ENCODE measurements around the gene SFT2D3.

The SFT2D3 gene

DNA sequence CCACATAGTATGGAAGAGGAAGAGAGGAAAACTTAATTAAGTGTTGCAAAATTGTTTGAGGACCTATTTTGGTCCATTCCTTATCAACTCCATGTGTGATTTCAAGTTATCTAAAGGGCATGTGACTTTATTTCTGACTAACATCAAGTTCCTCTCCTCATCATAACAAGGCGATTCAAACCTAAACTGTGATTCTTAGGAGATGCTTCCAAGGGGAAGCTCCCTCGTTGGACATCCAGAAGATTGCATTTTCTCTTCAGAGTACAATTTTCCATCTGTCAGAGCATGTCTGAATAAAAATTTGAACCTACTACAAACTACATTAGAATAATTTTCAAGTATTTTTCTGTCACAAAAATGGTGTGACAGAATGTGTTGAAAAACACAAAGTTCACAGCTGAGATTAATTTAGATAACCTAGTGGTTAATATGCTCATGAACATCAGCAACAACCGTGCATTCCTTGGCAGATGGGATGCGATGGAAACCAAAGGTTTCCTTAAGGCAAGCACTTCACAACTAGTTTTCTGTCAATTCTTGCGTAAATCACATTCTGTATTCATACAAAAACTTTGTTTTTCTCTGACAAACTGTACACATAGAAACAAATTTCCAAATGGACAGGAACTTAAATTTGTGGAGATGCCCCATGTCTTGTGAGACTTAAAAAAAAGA lies 4.2 kb downstream of the SFT2D3 start:
- peaks cover 15 to 30% of the 10 kb centered on the region in 2 donors for H3K4me1 ChIP-seq (ENCODE audit: control insufficient read depth in 1 of 2, insufficient read depth in 2 of 2, low read length in 2 of 2)
- peaks cover 26 to 35% of the 10 kb centered on the region in 2 donors for H3K36me3 ChIP-seq (ENCODE audit: control insufficient read depth in 1 of 2, insufficient read depth in 2 of 2, low read length in 2 of 2)
- H3K27ac ChIP-seq (ENCODE audit: low read length), result no peak overlapping the region

DNA sequence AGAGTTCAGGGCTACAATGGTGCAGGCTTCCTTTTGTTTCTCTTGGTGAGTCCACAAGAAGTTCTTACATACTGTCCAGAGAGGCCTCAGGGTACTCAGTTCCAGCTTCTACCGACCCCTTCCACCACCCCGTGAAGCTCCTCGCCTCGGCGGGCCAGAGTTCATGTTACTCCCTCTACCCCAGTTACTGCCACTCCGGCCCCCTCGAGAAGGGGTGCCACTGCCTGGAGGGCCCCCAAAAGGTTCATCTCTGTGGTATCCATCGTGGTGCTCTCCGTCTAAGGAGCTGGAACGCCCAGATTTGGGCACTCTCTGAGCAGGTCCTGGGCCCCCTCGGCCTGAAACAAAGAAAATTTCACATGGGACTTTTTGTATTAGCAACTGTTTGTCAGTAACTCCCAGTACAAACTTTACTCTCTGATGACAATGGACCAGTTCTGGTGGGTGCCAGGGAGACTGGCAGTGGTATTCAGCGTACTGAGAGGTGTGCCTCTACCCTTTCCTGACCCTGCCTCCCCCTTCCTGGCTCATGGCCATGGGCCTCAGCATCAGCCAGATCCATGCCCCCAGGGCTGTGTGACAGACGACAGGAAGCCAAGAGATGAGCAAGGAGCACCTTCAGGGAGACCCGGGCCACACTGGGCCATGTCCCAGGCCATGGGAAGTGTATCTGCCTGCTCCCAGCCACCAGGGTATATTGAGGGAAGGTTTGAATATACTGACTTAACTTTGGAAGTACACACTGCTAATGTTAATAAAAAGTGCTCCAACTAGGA lies 5.1 kb downstream of the SFT2D3 start:
- Histone ChIP-seq H3K27me3 (ENCODE audit: low read depth, low read length) (no peaks in the 10 kb centered on the region), H3K4me1 (ENCODE audit: control insufficient read depth in 1 of 2, insufficient read depth in 2 of 2, low read length in 2 of 2) (peaks cover 12 to 27% of the 10 kb centered on the region in 2 donors), H3K4me3 (ENCODE audit: low read depth in 1 of 2, low read length in 2 of 2) (no peak overlapping the region), H3K9me3 (ENCODE audit: control insufficient read depth in 1 of 2, low read length in 2 of 2) (no peaks in the 10 kb centered on the region), H3K36me3 (ENCODE audit: control insufficient read depth in 1 of 2, insufficient read depth in 2 of 2, low read length in 2 of 2) (peaks cover 26 to 35% of the 10 kb centered on the region in 2 donors), H3K27ac (ENCODE audit: low read length) (no peak overlapping the region)

More for the DNA sequence above, 4.2 kb downstream of the SFT2D3 start:
- H3K27me3 ChIP-seq (ENCODE audit: low read depth, low read length), result no peaks in the 10 kb centered on the region
- no peak overlapping the region for H3K4me3 ChIP-seq (ENCODE audit: low read depth in 1 of 2, low read length in 2 of 2)
- H3K9me3 ChIP-seq (ENCODE audit: control insufficient read depth in 1 of 2, low read length in 2 of 2), result no peaks in the 10 kb centered on the region

DNA sequence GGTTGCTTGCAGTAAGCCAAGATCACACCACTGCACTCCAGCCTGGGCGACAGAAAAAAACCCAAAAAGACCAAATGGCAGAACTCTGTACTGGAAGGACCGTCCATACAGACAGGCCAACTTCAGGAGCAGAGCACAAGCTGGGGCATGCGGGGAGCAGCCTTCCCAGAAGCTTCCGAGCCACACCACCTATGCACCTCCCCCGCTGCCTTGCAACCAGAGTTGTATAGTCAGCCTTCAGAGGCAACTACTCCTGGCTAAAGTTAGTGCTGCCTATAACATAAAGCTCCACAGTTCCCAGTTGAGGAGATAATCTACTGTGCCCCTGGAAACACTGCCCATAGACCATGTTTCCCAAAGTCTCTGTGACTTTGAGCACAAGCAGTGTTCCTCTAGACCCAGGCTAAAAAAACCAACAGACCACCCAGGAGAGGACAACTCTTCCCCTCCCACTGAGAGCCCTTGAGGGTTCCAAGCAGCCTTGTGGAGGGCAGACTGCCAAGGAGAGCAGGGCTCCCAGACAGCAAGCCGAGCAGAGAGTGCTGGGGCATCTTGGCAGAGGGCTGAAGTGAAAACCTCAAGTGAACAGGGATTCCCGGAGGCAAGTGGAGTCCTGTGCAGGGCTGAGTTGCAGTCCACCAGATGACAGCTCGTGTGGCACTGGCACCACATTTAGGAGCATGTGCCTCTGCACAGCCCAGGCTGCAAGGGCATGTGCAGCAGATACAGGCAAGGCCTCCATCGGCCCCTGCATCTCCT lies 6.8 kb downstream of the SFT2D3 start:
- Histone ChIP-seq H3K4me1 (ENCODE audit: control insufficient read depth in 1 of 2, insufficient read depth in 2 of 2, low read length in 2 of 2) (peaks cover 6 to 18% of the 10 kb centered on the region in 2 donors), H3K4me3 (ENCODE audit: low read depth in 1 of 2, low read length in 2 of 2) (no peak overlapping the region), H3K9me3 (ENCODE audit: control insufficient read depth in 1 of 2, low read length in 2 of 2) (no peaks in the 10 kb centered on the region), H3K27me3 (ENCODE audit: low read depth, low read length) (no peaks in the 10 kb centered on the region), H3K36me3 (ENCODE audit: control insufficient read depth in 1 of 2, insufficient read depth in 2 of 2, low read length in 2 of 2) (peaks cover 26 to 35% of the 10 kb centered on the region in 2 donors), H3K27ac (ENCODE audit: low read length) (no peak overlapping the region)

DNA sequence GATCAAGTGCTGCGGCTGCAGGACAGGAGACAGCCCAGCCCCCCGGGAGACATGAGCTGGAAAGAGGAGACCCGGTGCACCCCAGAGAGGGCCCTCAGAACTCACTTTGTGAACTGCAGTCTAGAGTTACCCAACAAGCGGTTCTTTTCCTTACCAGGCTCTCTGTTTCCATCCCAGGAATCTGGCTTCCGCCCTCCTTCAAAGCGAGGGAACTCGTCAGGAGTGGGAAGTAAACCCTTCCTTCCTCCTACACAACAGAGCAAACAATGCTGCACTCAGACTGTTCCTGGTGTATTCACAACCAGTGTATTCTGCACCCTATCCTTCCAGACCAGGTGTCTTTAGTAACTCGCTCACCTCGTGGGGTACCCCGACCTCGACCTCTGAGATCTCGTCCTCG lies 8.0 kb downstream of the SFT2D3 start:
- Histone ChIP-seq H3K27ac (ENCODE audit: low read length) (no peak overlapping the region), H3K36me3 (ENCODE audit: control insufficient read depth in 1 of 2, insufficient read depth in 2 of 2, low read length in 2 of 2) (peaks cover 35 to 38% of the 10 kb centered on the region in 2 donors), H3K9me3 (ENCODE audit: control insufficient read depth in 1 of 2, low read length in 2 of 2) (no peaks in the 10 kb centered on the region), H3K4me3 (ENCODE audit: low read depth in 1 of 2, low read length in 2 of 2) (no peak overlapping the region), H3K27me3 (ENCODE audit: low read depth, low read length) (no peaks in the 10 kb centered on the region), H3K4me1 (ENCODE audit: control insufficient read depth in 1 of 2, insufficient read depth in 2 of 2, low read length in 2 of 2) (peaks cover 4 to 9% of the 10 kb centered on the region in 2 donors)

DNA sequence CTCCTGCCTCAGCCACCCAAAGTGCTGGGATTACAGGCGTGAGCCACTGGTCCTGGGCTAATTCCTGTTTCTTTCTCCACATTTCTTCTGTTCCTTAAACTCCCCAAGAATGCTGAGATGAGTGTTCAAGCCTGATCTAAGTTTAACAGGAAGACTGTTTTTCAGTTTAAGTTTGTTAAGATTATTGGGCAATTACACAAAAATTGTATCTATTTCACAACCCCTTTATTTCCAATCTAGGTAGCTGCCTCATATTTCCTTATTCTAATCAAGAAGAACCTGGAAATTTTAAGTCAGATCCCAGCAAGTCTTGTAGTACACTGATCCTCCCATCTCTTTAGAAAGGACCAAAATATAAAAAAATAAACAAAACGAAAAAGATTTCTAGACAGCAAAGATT lies 11.7 kb downstream of the SFT2D3 start:
- no peaks in the 10 kb centered on the region for H3K27me3 ChIP-seq (ENCODE audit: low read depth, low read length)
- no peaks in the 10 kb centered on the region for H3K9me3 ChIP-seq (ENCODE audit: control insufficient read depth in 1 of 2, low read length in 2 of 2)
- no peak overlapping the region for H3K27ac ChIP-seq (ENCODE audit: low read length)
- H3K4me1 ChIP-seq (ENCODE audit: control insufficient read depth in 1 of 2, insufficient read depth in 2 of 2, low read length in 2 of 2), result peaks cover 3 to 7% of the 10 kb centered on the region in 2 donors
- H3K4me3 ChIP-seq (ENCODE audit: low read depth in 1 of 2, low read length in 2 of 2), result no peak overlapping the region
- H3K36me3 ChIP-seq (ENCODE audit: control insufficient read depth in 1 of 2, insufficient read depth in 2 of 2, low read length in 2 of 2), result peaks cover 17 to 47% of the 10 kb centered on the region in 2 donors

DNA sequence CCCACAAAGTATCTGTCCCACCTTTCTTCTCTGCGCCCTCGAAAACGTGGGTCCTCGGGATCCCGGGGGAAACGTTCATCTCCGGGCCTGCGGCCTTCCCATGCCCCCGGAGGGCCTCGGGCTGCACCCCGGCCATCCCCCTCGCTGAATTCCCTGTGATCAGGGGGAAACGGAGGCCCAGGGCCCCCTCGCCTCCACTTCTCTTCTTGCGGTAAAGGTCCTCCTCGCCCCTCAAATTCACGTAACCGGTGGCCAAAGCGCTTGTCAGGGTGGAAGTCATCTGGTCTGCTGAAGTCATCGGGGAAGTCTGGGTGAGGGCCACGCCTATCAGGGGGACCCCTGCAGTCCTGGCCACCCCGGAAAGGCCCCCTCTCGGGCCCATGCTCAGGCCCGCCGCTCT lies 12.3 kb downstream of the SFT2D3 start:
- H3K9me3 ChIP-seq (ENCODE audit: control insufficient read depth in 1 of 2, low read length in 2 of 2), result no peaks in the 10 kb centered on the region
- H3K4me3 ChIP-seq (ENCODE audit: low read depth in 1 of 2, low read length in 2 of 2), result no peak overlapping the region
- peaks cover 15 to 44% of the 10 kb centered on the region in 2 donors for H3K36me3 ChIP-seq (ENCODE audit: control insufficient read depth in 1 of 2, insufficient read depth in 2 of 2, low read length in 2 of 2)
- no peak overlapping the region for H3K27ac ChIP-seq (ENCODE audit: low read length)
- peaks cover 0 to under 1% of the 10 kb centered on the region in 2 donors for H3K4me1 ChIP-seq (ENCODE audit: control insufficient read depth in 1 of 2, insufficient read depth in 2 of 2, low read length in 2 of 2)
- H3K27me3 ChIP-seq (ENCODE audit: low read depth, low read length), result no peaks in the 10 kb centered on the region

DNA sequence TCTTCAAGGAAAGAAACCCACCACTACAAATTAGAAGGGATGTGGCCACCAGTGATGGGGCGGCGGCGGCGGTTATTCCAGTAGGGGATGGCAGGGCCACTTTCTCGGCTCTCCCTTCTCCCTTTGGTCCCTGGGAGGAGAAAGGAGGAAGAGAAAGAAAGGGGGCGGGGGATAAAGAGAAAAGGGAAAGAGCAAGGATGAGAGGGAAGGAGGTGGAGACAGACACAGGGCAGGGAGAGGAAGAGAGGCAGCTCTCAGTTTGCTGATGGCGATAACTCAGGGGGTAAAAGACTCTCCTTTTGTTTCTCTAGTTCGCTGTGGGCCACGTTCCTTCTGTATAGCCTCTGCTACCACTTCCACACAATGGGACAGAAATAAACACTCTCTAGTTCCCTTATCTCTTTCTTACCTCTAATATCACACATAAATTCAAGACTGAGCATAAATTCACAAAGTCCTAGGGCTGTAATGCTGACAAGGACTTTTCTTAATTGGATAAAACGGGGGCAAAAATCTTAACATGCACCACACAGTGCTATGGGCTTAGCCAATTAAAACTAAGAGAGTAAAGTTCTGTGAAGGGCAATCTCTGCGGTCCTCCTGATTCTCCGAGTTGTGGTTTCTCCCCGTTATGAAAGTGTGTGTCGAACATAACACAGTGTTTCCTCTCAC lies 14.6 kb downstream of the SFT2D3 start:
- Histone ChIP-seq H3K36me3 (ENCODE audit: control insufficient read depth in 1 of 2, insufficient read depth in 2 of 2, low read length in 2 of 2) (peaks cover 23 to 57% of the 10 kb centered on the region in 2 donors), H3K27me3 (ENCODE audit: low read depth, low read length) (no peaks in the 10 kb centered on the region), H3K4me1 (ENCODE audit: control insufficient read depth in 1 of 2, insufficient read depth in 2 of 2, low read length in 2 of 2) (no peaks in the 10 kb centered on the region), H3K4me3 (ENCODE audit: low read depth in 1 of 2, low read length in 2 of 2) (no peak overlapping the region), H3K27ac (ENCODE audit: low read length) (no peak overlapping the region), H3K9me3 (ENCODE audit: control insufficient read depth in 1 of 2, low read length in 2 of 2) (no peaks in the 10 kb centered on the region)

DNA sequence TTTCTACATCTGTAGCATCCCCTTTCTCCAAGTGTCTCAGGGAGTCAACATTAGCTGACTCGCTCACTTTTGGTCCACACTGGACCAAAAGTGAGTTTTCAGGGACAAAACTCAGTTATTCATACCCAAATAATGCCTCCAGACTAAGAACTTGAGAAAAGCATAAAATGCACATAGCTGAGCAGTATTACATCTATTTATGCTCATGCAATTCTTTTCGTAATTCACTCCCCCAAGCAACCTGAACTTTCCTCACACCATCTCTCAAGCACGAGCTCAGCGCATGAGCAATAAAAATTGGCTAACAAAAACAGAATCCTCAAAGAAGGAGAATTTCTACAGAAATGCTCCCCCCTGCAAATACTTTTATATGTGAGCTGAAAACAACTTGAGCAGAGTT lies 17.0 kb downstream of the SFT2D3 start:
- no peak overlapping the region for H3K4me3 ChIP-seq (ENCODE audit: low read depth in 1 of 2, low read length in 2 of 2)
- H3K36me3 ChIP-seq (ENCODE audit: control insufficient read depth in 1 of 2, insufficient read depth in 2 of 2, low read length in 2 of 2), result peaks cover 34 to 72% of the 10 kb centered on the region in 2 donors
- no peak overlapping the region for H3K27ac ChIP-seq (ENCODE audit: low read length)
- H3K9me3 ChIP-seq (ENCODE audit: control insufficient read depth in 1 of 2, low read length in 2 of 2), result no peaks in the 10 kb centered on the region
- no peaks in the 10 kb centered on the region for H3K27me3 ChIP-seq (ENCODE audit: low read depth, low read length)
- H3K4me1 ChIP-seq (ENCODE audit: control insufficient read depth in 1 of 2, insufficient read depth in 2 of 2, low read length in 2 of 2), result peaks cover 0 to 8% of the 10 kb centered on the region in 2 donors

DNA sequence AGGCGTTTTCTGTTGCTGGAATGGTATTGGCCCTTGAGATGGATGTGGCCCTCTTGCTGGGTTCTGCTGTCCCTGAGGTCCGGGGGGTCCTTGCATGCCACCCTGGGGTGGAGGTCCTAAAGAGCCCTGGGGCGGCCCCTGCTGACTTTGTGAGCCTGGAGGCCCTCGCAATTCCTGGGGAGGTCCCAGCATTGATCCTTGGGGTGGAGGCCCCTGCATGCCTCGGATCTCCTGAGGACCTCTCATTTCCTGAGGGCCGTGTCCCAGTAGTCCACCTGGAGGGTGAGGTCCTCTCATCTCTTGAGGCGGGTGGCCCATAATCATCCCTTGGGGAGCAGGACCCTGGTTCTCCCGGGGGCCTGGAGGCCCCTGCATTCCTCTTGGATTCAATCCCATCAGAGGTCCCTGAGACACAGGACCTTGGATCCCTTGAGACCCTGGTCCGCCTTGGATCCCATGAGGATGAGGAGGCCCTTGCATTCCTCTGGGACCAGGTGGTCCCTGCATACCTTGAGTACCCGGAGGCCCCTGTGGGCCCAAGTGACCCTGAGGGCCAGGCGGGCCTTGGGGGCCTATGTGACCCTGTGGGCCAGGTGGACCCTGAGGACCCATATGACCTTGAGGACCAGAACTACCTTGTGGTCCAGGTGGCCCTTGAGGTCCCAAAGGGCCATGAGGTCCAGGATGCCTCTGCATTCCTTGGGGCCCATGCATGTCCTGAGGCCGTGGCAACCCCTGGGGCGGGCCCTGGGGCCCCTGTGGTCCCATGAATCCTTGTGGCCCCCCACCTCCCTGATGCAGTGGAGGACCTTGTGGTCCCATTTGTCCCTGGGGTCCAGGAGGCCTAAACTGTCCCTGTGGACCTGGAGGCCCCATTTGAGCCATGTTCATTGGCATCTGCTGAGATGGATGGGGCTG lies 18.3 kb downstream of the SFT2D3 start:
- Histone ChIP-seq H3K27ac (ENCODE audit: low read length) (no peak overlapping the region), H3K36me3 (ENCODE audit: control insufficient read depth in 1 of 2, insufficient read depth in 2 of 2, low read length in 2 of 2) (peaks cover 38 to 59% of the 10 kb centered on the region in 2 donors), H3K4me3 (ENCODE audit: low read depth in 1 of 2, low read length in 2 of 2) (no peak overlapping the region), H3K9me3 (ENCODE audit: control insufficient read depth in 1 of 2, low read length in 2 of 2) (no peaks in the 10 kb centered on the region), H3K27me3 (ENCODE audit: low read depth, low read length) (no peaks in the 10 kb centered on the region), H3K4me1 (ENCODE audit: control insufficient read depth in 1 of 2, insufficient read depth in 2 of 2, low read length in 2 of 2) (peaks cover 0 to 8% of the 10 kb centered on the region in 2 donors)

DNA sequence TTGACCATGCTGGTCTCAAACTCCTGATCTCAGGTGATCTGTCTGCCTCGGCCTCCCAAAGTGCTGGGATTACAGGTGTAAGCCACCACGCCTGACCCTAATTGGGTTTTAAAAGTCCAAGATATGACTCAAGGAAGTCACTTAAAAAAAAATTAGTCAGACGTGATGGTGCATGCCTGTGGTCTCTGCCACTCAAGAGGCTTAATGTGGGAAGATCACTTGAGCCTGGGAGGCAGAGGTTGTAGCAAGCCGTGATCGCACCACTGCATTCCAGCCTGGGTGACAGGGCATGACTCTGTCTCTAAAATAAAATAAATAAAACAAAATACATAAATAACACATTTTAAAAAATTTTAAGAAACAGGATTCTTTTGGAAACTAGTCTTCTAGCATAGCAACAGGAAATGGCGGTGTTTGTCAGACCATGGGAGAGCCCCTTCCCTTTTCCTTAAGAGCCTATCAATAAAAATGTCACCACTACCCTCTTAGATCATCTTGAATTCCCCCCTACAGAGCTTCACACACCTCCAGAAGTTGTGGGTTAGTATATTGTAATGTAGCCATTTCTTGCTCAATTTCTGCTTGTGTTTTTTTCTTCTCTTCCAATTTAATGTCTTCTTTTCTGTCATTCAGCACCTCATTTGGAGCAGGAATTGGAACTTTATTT lies 20.1 kb downstream of the SFT2D3 start:
- H3K27ac ChIP-seq (ENCODE audit: low read length), result no peak overlapping the region
- no peak overlapping the region for H3K4me3 ChIP-seq (ENCODE audit: low read depth in 1 of 2, low read length in 2 of 2)
- no peaks in the 10 kb centered on the region for H3K27me3 ChIP-seq (ENCODE audit: low read depth, low read length)
- H3K36me3 ChIP-seq (ENCODE audit: control insufficient read depth in 1 of 2, insufficient read depth in 2 of 2, low read length in 2 of 2), result peaks cover 42 to 50% of the 10 kb centered on the region in 2 donors
- peaks cover 0 to 8% of the 10 kb centered on the region in 2 donors for H3K4me1 ChIP-seq (ENCODE audit: control insufficient read depth in 1 of 2, insufficient read depth in 2 of 2, low read length in 2 of 2)
- no peaks in the 10 kb centered on the region for H3K9me3 ChIP-seq (ENCODE audit: control insufficient read depth in 1 of 2, low read length in 2 of 2)
